Trophoblast cell (in vitro differentiated cells and primary cell): ENCODE data around the gene TTC39A.

Experiments
- DNase-seq, 2 donors: peaks; one replicate each; pipeline ENCODE4 v3.0.0-alpha.2; 2016
- H2AFZ ChIP-seq: 2 replicates; pipeline ENCODE4 v1.6.1; 2013; ENCODE audit warnings: low read length, moderate library complexity, mild to moderate bottlenecking; ENCODE audit not compliant: insufficient read depth, poor library complexity
- H2AK5ac ChIP-seq: 2 replicates; pipeline ENCODE4 v1.6.1; 2013; ENCODE audit warnings: mild to moderate bottlenecking, low read length
- H2BK120ac ChIP-seq: 2 replicates; pipeline ENCODE4 v1.6.1; 2013; ENCODE audit warnings: low read length, mild to moderate bottlenecking, moderate library complexity; ENCODE audit not compliant: insufficient read depth, poor library complexity
- H2BK12ac ChIP-seq: 2 replicates; pipeline ENCODE4 v1.6.1; 2013; ENCODE audit warnings: mild to moderate bottlenecking, low read length, moderate library complexity
- H2BK5ac ChIP-seq: 2 replicates; pipeline ENCODE4 v1.6.1; 2013; ENCODE audit warnings: low read length, low read depth, moderate library complexity, mild to moderate bottlenecking; ENCODE audit not compliant: poor library complexity
- H3K14ac ChIP-seq: 2 replicates; pipeline ENCODE4 v1.6.1; 2013; ENCODE audit warnings: mild to moderate bottlenecking, low read length
- H3K18ac ChIP-seq: 2 replicates; pipeline ENCODE4 v1.6.1; 2013; ENCODE audit warnings: mild to moderate bottlenecking, low read length
- H3K23ac ChIP-seq: 2 replicates; pipeline ENCODE4 v1.6.1; 2013; ENCODE audit warnings: low read length
- H3K27ac ChIP-seq: 2 replicates; pipeline ENCODE4 v1.5.1; 2013; ENCODE audit warnings: low read depth, mild to moderate bottlenecking, inconsistent platforms, low read length, moderate library complexity
- H3K27me3 ChIP-seq: 2 replicates; pipeline ENCODE4 v1.6.1; 2013; ENCODE audit warnings: inconsistent platforms, mild to moderate bottlenecking, low read length, moderate library complexity; ENCODE audit not compliant: insufficient read depth
- H3K36me3 ChIP-seq, 2 experiments: 1 replicate in 1 of 2; 2 replicates in 1 of 2; pipeline ENCODE4 v1.6.1; 2013; ENCODE audit warnings: low read length in 2 of 2, mild to moderate bottlenecking in 2 of 2, moderate library complexity in 1 of 2; ENCODE audit not compliant: insufficient read depth in 2 of 2, control insufficient read depth in 1 of 2
- H3K4ac ChIP-seq: 2 replicates; pipeline ENCODE4 v1.6.1; 2013; ENCODE audit warnings: low read depth, mild to moderate bottlenecking, low read length, moderate library complexity
- H3K4me1 ChIP-seq, 2 experiments: 1 replicate in 1 of 2; 2 replicates in 1 of 2; pipeline ENCODE4 v1.6.1; 2013; ENCODE audit warnings: low read length in 2 of 2, mild to moderate bottlenecking in 2 of 2, moderate library complexity in 1 of 2; ENCODE audit not compliant: insufficient read depth in 2 of 2, control insufficient read depth in 1 of 2
- H3K4me2 ChIP-seq: 2 replicates; pipeline ENCODE4 v1.6.1; 2013; ENCODE audit warnings: inconsistent platforms, mild to moderate bottlenecking, low read length, moderate library complexity
- H3K4me3 ChIP-seq: 2 replicates; pipeline ENCODE4 v1.5.1; 2013; ENCODE audit warnings: mild to moderate bottlenecking, low read depth, low read length, inconsistent platforms
- H3K79me1 ChIP-seq: one replicate; pipeline ENCODE4 v1.6.1; 2013; ENCODE audit warnings: low read length
- H3K79me2 ChIP-seq: 2 replicates; pipeline ENCODE4 v1.6.1; 2013; ENCODE audit warnings: low read length, mild to moderate bottlenecking; ENCODE audit not compliant: control insufficient read depth, insufficient read depth, poor library complexity
- H3K9ac ChIP-seq: 2 replicates; pipeline ENCODE4 v1.6.1; 2013; ENCODE audit warnings: mild to moderate bottlenecking, low read length
- H3K9me3 ChIP-seq: 2 replicates; pipeline ENCODE4 v1.6.1; 2013; ENCODE audit warnings: low read depth, mild to moderate bottlenecking, control low read depth, inconsistent platforms, low read length; ENCODE audit not compliant: insufficient read depth
- H4K12ac ChIP-seq: 2 replicates; pipeline ENCODE4 v1.6.1; 2013; ENCODE audit warnings: low read depth, mild to moderate bottlenecking, low read length, moderate library complexity
- H4K8ac ChIP-seq: 2 replicates; pipeline ENCODE4 v1.6.1; 2013; ENCODE audit warnings: low read depth, mild to moderate bottlenecking, low read length, moderate library complexity
- H4K91ac ChIP-seq: one replicate; pipeline ENCODE4 v1.6.1; 2013; ENCODE audit warnings: low read depth, mild to moderate bottlenecking, low read length, moderate library complexity
- WGBS: extraction: QIAGEN DNeasy Blood & Tissue Kit; methylation state at CpG from one replicate; pipeline ENCODE4 v1.1.7; 2013; ENCODE audit warnings: missing lambda C conversion rate; ENCODE audit not compliant: insufficient read length, insufficient coverage; ENCODE audit errors: extremely low coverage; 5-methylcytosine and 5-hydroxymethylcytosine counted together

Gene TTC39A

DNA sequence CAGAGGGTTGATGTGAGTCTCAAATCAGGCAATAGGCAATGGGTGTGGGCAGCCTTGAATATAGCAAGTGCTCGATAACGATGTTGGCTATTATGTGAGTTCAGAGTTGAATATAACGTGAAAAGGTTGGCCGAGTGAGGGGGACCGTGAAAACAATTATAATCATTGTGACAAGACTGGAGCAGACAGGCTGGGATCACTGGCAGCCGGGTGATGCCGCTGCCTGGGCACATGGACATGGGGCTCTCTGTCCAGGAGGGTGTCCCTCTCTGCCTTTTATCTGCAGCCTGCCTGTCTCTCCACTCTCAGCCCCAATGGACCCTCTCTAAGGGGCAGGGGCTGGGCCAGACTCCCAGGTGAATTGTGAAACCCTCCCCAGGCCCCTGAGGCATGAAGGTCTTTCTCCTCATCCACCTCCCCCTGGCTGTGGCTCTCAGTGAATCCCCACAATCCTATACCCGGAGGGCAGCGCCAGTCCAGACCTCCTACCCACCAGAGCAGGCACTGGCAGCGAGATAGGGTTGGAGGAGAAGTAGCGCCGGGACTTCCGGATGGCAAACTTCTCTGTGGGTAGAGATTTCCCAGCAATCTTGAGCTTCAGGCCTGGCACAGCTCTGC is 36.4 kb downstream of the TTC39A start:
- H3K4me3 ChIP-seq = no peak overlapping the region
- no peak overlapping the region for H2BK12ac ChIP-seq
- H2BK5ac ChIP-seq = no peak overlapping the region
- H2BK120ac ChIP-seq = no peak overlapping the region
- H2AFZ ChIP-seq = no peak overlapping the region
- H3K36me3 ChIP-seq = no peaks in the 10 kb centered on the region
- H3K4me2 ChIP-seq = no peak overlapping the region
- WGBS = no CpG with 5 or more reads among the region's 13 CpGs
- peaks cover 6% of the 10 kb centered on the region for H3K9me3 ChIP-seq
- no peak overlapping the region for H3K4ac ChIP-seq
- no peak for DNase-seq
- no peaks in the 10 kb centered on the region for H3K27me3 ChIP-seq
- no peak overlapping the region for H3K9ac ChIP-seq
- no peak overlapping the region for H3K14ac ChIP-seq
- no peak overlapping the region for H3K23ac ChIP-seq
- no peak overlapping the region for H4K12ac ChIP-seq
- H3K79me1 ChIP-seq = no peaks in the 10 kb centered on the region
- peaks cover 3 to 7% of the 10 kb centered on the region in 2 experiments for H3K4me1 ChIP-seq
- H3K79me2 ChIP-seq = no peaks in the 10 kb centered on the region
- H4K8ac ChIP-seq = no peak overlapping the region
- no peak overlapping the region for H2AK5ac ChIP-seq
- H3K18ac ChIP-seq = no peak overlapping the region
- H4K91ac ChIP-seq = no peak overlapping the region
- no peak overlapping the region for H3K27ac ChIP-seq

- Histone ChIP-seq H4K12ac (no peak overlapping the region), H3K79me1 (no peaks in the 10 kb centered on the region), H2BK5ac (no peak overlapping the region), H3K4ac (no peak overlapping the region), H4K91ac (no peak overlapping the region), H2BK120ac (no peak overlapping the region), H3K23ac (no peak overlapping the region), H3K18ac (no peak overlapping the region), H3K36me3 (peaks cover 2 to 4% of the 10 kb centered on the region in 2 experiments), H3K4me1 (no peaks in the 10 kb centered on the region), H4K8ac (no peak overlapping the region), H3K9ac (no peak overlapping the region), H3K79me2 (no peaks in the 10 kb centered on the region), H3K27me3 (no peaks in the 10 kb centered on the region), H3K4me3 (no peak overlapping the region), H3K4me2 (no peak overlapping the region), H3K9me3 (peaks cover 4% of the 10 kb centered on the region), H2BK12ac (no peak overlapping the region), H3K27ac (no peak overlapping the region), H3K14ac (no peak overlapping the region), H2AFZ (no peak overlapping the region), H2AK5ac (no peak overlapping the region)
- no peak for DNase-seq
- no CpG with 5 or more reads among the region's 5 CpGs for WGBS
Measured at GRCh38 chr1:51290489-51290847, 39.9 kb downstream of the TTC39A start.

- peaks cover 4% of the 10 kb centered on the region for H3K9me3 ChIP-seq
- no peak overlapping the region for H2BK120ac ChIP-seq
- H4K8ac ChIP-seq = no peak overlapping the region
- no peak overlapping the region for H3K4me3 ChIP-seq
- no peaks in the 10 kb centered on the region for H3K79me1 ChIP-seq
- no peak overlapping the region for H4K12ac ChIP-seq
- no peak overlapping the region for H3K9ac ChIP-seq
- H3K23ac ChIP-seq = no peak overlapping the region
- H2AFZ ChIP-seq = no peak overlapping the region
- H3K4me2 ChIP-seq = no peak overlapping the region
- H3K27me3 ChIP-seq = no peaks in the 10 kb centered on the region
- no peak overlapping the region for H3K14ac ChIP-seq
- H3K4me1 ChIP-seq = no peaks in the 10 kb centered on the region
- H2BK5ac ChIP-seq = no peak overlapping the region
- WGBS = no CpG with 5 or more reads among the region's 8 CpGs
- peak in 1 of 2 donors; percentile 26 for DNase-seq
- no peak overlapping the region for H3K18ac ChIP-seq
- no peak overlapping the region for H2AK5ac ChIP-seq
- peaks cover 2 to 4% of the 10 kb centered on the region in 2 experiments for H3K36me3 ChIP-seq
- H3K4ac ChIP-seq = no peak overlapping the region
- H3K27ac ChIP-seq = no peak overlapping the region
- H2BK12ac ChIP-seq = no peak overlapping the region
- H4K91ac ChIP-seq = no peak overlapping the region
- H3K79me2 ChIP-seq = no peaks in the 10 kb centered on the region
Measured at GRCh38 chr1:51289676-51290488, 40.5 kb downstream of the TTC39A start.

- Histone ChIP-seq H3K79me2 (no peaks in the 10 kb centered on the region), H2BK5ac (no peak overlapping the region), H4K91ac (no peak overlapping the region), H3K27me3 (no peaks in the 10 kb centered on the region), H3K9me3 (peaks cover 4% of the 10 kb centered on the region), H3K23ac (no peak overlapping the region), H3K18ac (no peak overlapping the region), H2AK5ac (no peak overlapping the region), H3K14ac (no peak overlapping the region), H2BK120ac (no peak overlapping the region), H3K4me3 (no peak overlapping the region), H3K4me2 (no peak overlapping the region), H3K79me1 (no peaks in the 10 kb centered on the region), H3K9ac (no peak overlapping the region), H4K8ac (no peak overlapping the region), H3K4me1 (no peaks in the 10 kb centered on the region), H2AFZ (no peak overlapping the region), H4K12ac (no peak overlapping the region), H3K4ac (no peak overlapping the region), H2BK12ac (no peak overlapping the region), H3K36me3 (peaks cover 2 to 4% of the 10 kb centered on the region in 2 experiments), H3K27ac (no peak overlapping the region)
- WGBS = no CpG with 5 or more reads among the region's 5 CpGs
- no peak for DNase-seq
Measured at GRCh38 chr1:51288578-51288977, 41.8 kb downstream of the TTC39A start.
